Neuron (in vitro differentiated cells): Measurements from ENCODE around the gene SULT2B1.

Source experiments
- H2AFZ ChIP-seq: one replicate; pipeline ENCODE4 v1.6.1; 2013; ENCODE audit warnings: low read depth, mild to moderate bottlenecking, inconsistent platforms, low read length, moderate library complexity
- H3K27me3 ChIP-seq: one replicate; pipeline ENCODE4 v1.6.1; 2013; ENCODE audit warnings: low read length; ENCODE audit not compliant: insufficient read depth
- H3K36me3 ChIP-seq: one replicate; pipeline ENCODE4 v1.6.1; 2013; ENCODE audit warnings: low read length; ENCODE audit not compliant: insufficient read depth
- H3K4me1 ChIP-seq: one replicate; pipeline ENCODE4 v1.6.1; 2013; ENCODE audit warnings: low read length; ENCODE audit not compliant: insufficient read depth
- H3K4me3 ChIP-seq: 2 replicates; pipeline ENCODE4 v1.5.1; 2013; ENCODE audit warnings: mild to moderate bottlenecking, low read length, moderate library complexity
- H3K9me3 ChIP-seq: one replicate; pipeline ENCODE4 v1.6.1; 2013; ENCODE audit warnings: low read length

Gene SULT2B1

GRCh38 chr19:48578891-48579290 is 26.9 kb downstream of the SULT2B1 start:
- no peaks in the 10 kb centered on the region for H3K27me3 ChIP-seq
- no peaks in the 10 kb centered on the region for H3K36me3 ChIP-seq
- H3K4me3 ChIP-seq = no peak overlapping the region
- peaks cover under 1% of the 10 kb centered on the region for H3K4me1 ChIP-seq
- H2AFZ ChIP-seq = no peak overlapping the region
- no peaks in the 10 kb centered on the region for H3K9me3 ChIP-seq

GRCh38 chr19:48582168-48582567 is 30.2 kb downstream of the SULT2B1 start:
- Histone ChIP-seq H3K4me1 (peaks cover 3% of the 10 kb centered on the region), H2AFZ (no peak overlapping the region), H3K36me3 (no peaks in the 10 kb centered on the region), H3K4me3 (no peak overlapping the region), H3K27me3 (no peaks in the 10 kb centered on the region), H3K9me3 (no peaks in the 10 kb centered on the region)

GRCh38 chr19:48587387-48587786 is 35.4 kb downstream of the SULT2B1 start:
- Histone ChIP-seq H3K36me3 (no peaks in the 10 kb centered on the region), H3K27me3 (no peaks in the 10 kb centered on the region), H3K4me3 (no peak overlapping the region), H3K4me1 (peaks cover 7% of the 10 kb centered on the region), H2AFZ (no peak overlapping the region), H3K9me3 (no peaks in the 10 kb centered on the region)

GRCh38 chr19:48588670-48589401 is 36.9 kb downstream of the SULT2B1 start:
- Histone ChIP-seq H3K4me1 (peaks cover 7% of the 10 kb centered on the region), H3K9me3 (no peaks in the 10 kb centered on the region), H3K36me3 (no peaks in the 10 kb centered on the region), H3K27me3 (no peaks in the 10 kb centered on the region), H2AFZ (peak overlapping the region; percentile 28), H3K4me3 (peak overlapping the region; percentile 30)

GRCh38 chr19:48591021-48591420 is 39.0 kb downstream of the SULT2B1 start:
- Histone ChIP-seq H3K4me3 (no peak overlapping the region), H3K4me1 (peaks cover 4% of the 10 kb centered on the region), H3K27me3 (no peaks in the 10 kb centered on the region), H3K9me3 (no peaks in the 10 kb centered on the region), H3K36me3 (no peaks in the 10 kb centered on the region), H2AFZ (no peak overlapping the region)

- H3K36me3 ChIP-seq = no peaks in the 10 kb centered on the region
- no peak overlapping the region for H3K4me3 ChIP-seq
These were observed 43.2 kb downstream of the SULT2B1 start for GRCh38 chr19:48595171-48595570.

GRCh38 chr19:48595833-48596232 is 43.9 kb downstream of the SULT2B1 start:
- H3K9me3 ChIP-seq = no peaks in the 10 kb centered on the region
- H3K27me3 ChIP-seq = no peaks in the 10 kb centered on the region
- no peak overlapping the region for H2AFZ ChIP-seq
- H3K4me1 ChIP-seq = no peaks in the 10 kb centered on the region
- H3K36me3 ChIP-seq = no peaks in the 10 kb centered on the region
- no peak overlapping the region for H3K4me3 ChIP-seq

More at GRCh38 chr19:48595171-48595570, 43.2 kb downstream of the SULT2B1 start:
- H3K27me3 ChIP-seq = no peaks in the 10 kb centered on the region
- no peak overlapping the region for H2AFZ ChIP-seq
- no peaks in the 10 kb centered on the region for H3K4me1 ChIP-seq
- H3K9me3 ChIP-seq = no peaks in the 10 kb centered on the region

GRCh38 chr19:48596237-48596636 is 44.3 kb downstream of the SULT2B1 start:
- no peaks in the 10 kb centered on the region for H3K4me1 ChIP-seq
- no peak overlapping the region for H3K4me3 ChIP-seq
- H3K27me3 ChIP-seq = no peaks in the 10 kb centered on the region
- H3K36me3 ChIP-seq = no peaks in the 10 kb centered on the region
- H3K9me3 ChIP-seq = no peaks in the 10 kb centered on the region
- H2AFZ ChIP-seq = no peak overlapping the region

- H3K36me3 ChIP-seq = no peaks in the 10 kb centered on the region
- H3K4me1 ChIP-seq = no peaks in the 10 kb centered on the region
- H3K4me3 ChIP-seq = no peak overlapping the region
- no peaks in the 10 kb centered on the region for H3K27me3 ChIP-seq
- H2AFZ ChIP-seq = no peak overlapping the region
- H3K9me3 ChIP-seq = no peaks in the 10 kb centered on the region
These were observed 44.9 kb downstream of the SULT2B1 start for GRCh38 chr19:48596679-48597465.

GRCh38 chr19:48598996-48599700 is 47.2 kb downstream of the SULT2B1 start:
- Histone ChIP-seq H3K27me3 (no peaks in the 10 kb centered on the region), H3K36me3 (no peaks in the 10 kb centered on the region), H3K4me1 (no peaks in the 10 kb centered on the region), H3K4me3 (no peak overlapping the region), H2AFZ (no peak overlapping the region), H3K9me3 (no peaks in the 10 kb centered on the region)

- no peaks in the 10 kb centered on the region for H3K4me1 ChIP-seq
- H3K27me3 ChIP-seq = no peaks in the 10 kb centered on the region
- no peaks in the 10 kb centered on the region for H3K9me3 ChIP-seq
- no peak overlapping the region for H2AFZ ChIP-seq
- no peaks in the 10 kb centered on the region for H3K36me3 ChIP-seq
- H3K4me3 ChIP-seq = no peak overlapping the region
These were observed 48.9 kb downstream of the SULT2B1 start for GRCh38 chr19:48600679-48601417.

GRCh38 chr19:48603001-48603400 is 51.0 kb downstream of the SULT2B1 start:
- H3K36me3 ChIP-seq = no peaks in the 10 kb centered on the region
- no peaks in the 10 kb centered on the region for H3K4me1 ChIP-seq
- no peak overlapping the region for H3K4me3 ChIP-seq
- no peaks in the 10 kb centered on the region for H3K27me3 ChIP-seq
- H2AFZ ChIP-seq = no peak overlapping the region
- no peaks in the 10 kb centered on the region for H3K9me3 ChIP-seq
